Left cardiac atrium (tissue), 4 donors: Measurements from ENCODE around the gene TYW5. TPM values are rescaled to one million over a fixed set of nuclear protein-coding genes. Genes with fewer than 3 reads are reported as not detected.
"Not testable (repeated sequence)": the region's sequence is repeated elsewhere in the genome, so short reads cannot be mapped to it uniquely, and the experiment has no call there.

ENCODE experiments used
- ATAC-seq, 2 donors: fragments of 200-7000 bp; cut with Tn5 transposase; one replicate each; pipeline ENCODE4 v1.9.1; 2020; ENCODE audit warnings: mild to moderate bottlenecking in 2 of 2, moderate library complexity in 2 of 2
- DNase-seq: peaks from one replicate; pipeline ENCODE4 v3.0.0-alpha.2; 2020
- intact Hi-C, 2 donors: fragments of 100-400 bp; cut with DNase I; formaldehyde crosslinking; loops; one replicate each; pipeline versions ENCODE4 v1.14.1 to v1.15.1; 2022 to 2023
- total RNA-seq, 2 donors: library from RNA; stranded (reverse); fragmentation: NEBNext Ultra II Directional; extraction: Animal tissue kit (Norgen Biotek cat#: 25700); gene quantifications; one replicate each; pipeline ENCODE4 v1.2.1, GENCODE V29; 2021
- donor health status: DM: no; HTN: yes; CAD: no.
- donor health status: DM: no; HTN: yes; CAD: no; lungs with severe emphysema.
- donor health status: DM: yes; HTN: yes; CAD: no.
- donor health status: Dilated cardiomyopathy.

The TYW5 gene
- total RNA-seq, 2 donors from 2014 or later: 3.4 to 3.9 TPM

DNA sequence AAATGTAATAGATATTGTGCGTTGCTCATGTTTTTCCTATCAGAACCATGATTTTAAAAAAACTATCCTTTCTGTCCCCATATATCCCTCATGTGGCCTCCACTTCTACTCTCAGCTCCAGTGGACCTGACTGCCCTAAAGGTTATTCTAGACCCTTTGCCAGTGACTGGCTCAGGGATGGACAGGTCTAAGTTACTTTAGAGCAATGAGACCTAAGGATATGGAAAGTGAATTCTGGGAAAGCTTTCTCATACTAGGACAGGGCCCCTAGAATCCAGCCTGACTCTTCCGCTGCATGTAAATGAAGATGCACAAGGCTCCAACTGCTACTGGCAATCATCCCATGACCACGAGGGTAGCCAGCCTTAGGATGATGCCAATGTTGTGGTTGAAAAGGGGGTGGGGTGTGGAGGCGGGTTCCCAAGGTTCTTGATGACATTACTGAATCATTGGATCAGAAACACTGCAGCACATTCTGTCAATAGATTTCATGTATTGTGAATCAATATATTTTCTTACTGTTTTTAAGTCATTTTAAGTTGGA lies 22.9 kb downstream of the TYW5 start:
- intact Hi-C loops: no loop called here
- DNase-seq (no peak), ATAC-seq (no peak)

DNA sequence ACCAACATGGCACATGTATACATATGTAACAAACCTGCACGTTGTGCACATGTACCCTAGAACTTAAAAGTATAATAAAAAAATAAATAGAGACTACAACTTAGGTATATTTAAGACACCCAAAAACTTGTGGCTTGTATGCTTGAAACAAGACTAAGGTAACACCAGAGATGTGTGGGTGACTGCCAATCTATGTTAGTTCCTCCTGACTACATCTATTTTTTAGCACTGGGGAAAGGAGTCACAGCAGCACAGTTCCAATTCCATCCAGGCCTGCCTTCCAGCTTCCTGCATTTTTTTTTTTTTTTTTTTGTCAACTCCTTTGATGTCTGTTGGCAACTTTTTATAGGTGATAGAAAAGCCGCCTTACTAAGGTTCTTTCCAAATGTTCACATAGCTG lies 26.0 kb downstream of the TYW5 start:
- DNase-seq: no peak
- intact Hi-C loops: no loop called here
- ATAC-seq: no peak

GRCh38 chr2:199928626-199929025 lies 26.7 kb downstream of the TYW5 start:
- intact Hi-C loops: no loop called here
- DNase-seq: no peak
- no peak for ATAC-seq

GRCh38 chr2:199928226-199928625 lies 27.1 kb downstream of the TYW5 start:
- no peak for ATAC-seq
- intact Hi-C loops: no loop called here
- DNase-seq: no peak

GRCh38 chr2:199926806-199927205 lies 28.5 kb downstream of the TYW5 start:
- DNase-seq (no peak), ATAC-seq (no peak)
- intact Hi-C loops: no loop called here

DNA sequence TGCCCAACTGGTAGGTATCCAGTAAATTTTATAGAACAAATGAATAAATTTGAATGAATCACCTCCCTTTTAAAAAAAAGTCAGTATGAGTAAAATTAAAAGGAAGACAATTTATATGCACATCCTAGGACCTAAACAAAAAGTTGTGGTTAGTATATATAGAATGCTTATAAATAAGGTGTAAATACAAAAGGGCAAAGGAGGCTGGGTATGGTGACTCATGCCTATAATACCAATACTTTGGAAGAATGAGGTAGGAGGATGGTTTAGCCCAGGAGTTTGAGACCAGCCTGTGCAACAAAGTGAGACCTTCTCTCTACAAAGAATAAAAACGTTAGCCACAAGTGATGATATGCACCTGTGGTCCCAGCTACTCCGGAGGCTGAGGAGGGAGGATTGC lies 31.4 kb downstream of the TYW5 start:
- DNase-seq (no peak), ATAC-seq (no peak)
- intact Hi-C loops: no loop called here

DNA sequence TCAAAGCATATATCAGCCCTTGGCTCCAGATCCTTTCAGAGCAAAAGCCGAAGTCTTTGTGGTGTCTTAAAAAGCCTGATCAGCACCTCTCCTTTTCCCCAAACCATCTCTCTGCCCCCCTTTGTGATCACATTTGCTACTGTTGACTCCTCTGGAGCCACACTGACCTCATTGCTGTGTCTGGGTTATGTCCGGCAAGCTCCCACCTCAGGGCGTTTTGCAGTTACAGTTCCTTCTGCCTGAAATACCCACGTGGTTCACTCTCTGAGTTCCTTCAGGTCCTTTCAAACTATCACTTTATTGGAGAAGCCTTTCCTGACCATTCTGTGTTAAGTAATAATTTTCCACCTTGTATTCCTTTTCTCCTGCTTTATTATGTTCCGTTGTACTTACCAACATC lies 32.4 kb downstream of the TYW5 start:
- intact Hi-C loops: no loop called here
- no peak for DNase-seq
- ATAC-seq: no peak

DNA sequence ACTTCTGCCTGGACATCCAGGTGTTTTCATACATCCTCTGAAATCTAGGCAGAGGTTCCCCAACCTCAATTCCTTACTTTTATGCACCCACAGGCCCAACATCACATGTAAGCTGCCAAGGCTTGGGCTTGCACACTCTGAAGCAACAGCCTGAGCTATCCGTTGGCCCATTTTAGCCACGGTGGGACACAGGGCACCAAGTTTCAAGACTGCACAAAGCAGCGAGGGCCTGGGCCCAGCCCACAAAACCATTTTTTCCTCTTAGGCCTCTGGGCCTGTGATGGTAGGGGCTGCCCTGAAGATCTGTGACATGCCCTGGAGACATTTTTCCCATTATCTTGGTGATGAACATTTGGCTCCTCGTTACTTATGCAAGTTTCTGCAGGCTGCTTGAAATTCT lies 38.3 kb downstream of the TYW5 start:
- DNase-seq: no peak
- ATAC-seq: no peak
- intact Hi-C loops: no loop called here

DNA sequence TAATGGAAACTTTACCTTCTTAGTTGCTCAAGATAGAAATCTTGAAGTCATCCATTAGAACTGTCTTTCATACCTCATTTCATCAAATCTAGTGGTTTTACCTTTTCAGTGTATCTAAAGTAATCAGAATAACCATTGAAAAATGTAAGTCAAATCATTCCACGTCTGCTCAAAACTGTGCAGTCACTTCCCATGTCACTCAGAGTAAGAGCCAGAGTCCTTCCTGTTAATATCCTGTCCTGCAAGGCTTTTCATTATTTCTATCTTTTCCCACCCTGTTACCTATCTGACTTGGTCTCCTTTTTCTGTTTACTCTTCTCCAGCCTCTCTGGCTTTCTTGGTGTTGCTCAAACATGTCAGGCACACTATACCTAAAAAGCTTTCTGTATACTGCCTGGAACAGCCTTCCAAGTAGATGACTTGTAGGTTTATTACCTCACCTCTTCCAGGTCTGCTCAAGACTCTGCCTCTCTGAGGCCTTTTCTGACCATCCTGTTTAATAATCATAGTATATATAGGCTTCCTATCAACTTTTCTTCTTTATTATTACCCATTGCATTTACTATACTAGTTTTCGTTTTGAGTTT lies 40.8 kb downstream of the TYW5 start:
- intact Hi-C loops: no loop called here
- ATAC-seq: no peak
- DNase-seq: no peak

- not testable (repeated sequence) for ATAC-seq, DNase-seq
These were observed 42.7 kb downstream of the TYW5 start for GRCh38 chr2:199912553-199913114.

GRCh38 chr2:199911877-199912161 lies 43.5 kb downstream of the TYW5 start:
- DNase-seq (no peak), ATAC-seq (peak in 1 of 2 donors; percentile 39)
- intact Hi-C loops: no loop called here

More at GRCh38 chr2:199912553-199913114, 42.7 kb downstream of the TYW5 start:
- intact Hi-C loops: not testable (repeated sequence)

DNA sequence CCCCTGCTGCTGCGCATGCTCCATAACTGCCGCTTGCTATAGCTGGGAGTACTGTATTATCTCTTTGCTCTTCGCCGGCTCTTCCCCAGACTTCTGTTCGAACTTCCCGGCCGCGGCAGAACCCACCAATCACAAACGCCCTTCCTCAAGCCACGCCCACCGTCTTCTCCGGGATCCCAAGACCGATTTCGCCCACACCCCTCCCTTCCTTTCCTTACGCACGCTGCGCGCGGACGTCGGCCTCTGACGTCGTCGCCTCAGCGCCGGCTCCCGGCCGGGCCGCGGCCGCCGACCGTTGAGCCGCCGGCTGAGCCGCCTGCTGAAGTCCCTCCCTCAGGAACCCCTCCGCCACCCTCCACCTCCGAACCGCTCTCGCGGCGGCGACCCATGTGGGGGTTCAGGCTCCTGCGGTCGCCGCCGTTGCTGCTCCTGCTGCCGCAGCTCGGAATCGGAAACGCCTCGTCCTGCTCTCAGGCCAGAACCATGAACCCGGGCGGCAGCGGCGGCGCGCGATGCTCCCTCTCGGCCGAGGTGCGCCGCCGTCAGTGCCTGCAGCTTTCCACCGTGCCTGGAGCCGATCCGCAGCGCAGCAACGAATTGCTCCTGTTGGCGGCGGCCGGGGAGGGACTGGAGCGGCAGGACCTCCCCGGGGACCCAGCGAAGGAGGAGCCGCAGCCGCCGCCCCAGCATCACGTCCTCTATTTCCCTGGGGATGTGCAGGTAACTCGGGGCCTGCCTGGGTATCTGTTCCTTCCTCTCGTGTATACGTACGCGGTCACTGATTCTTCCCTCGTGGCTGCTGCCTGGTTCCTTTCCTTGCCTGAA lies 44.0 kb downstream of the TYW5 start, which contains the start of gene C2orf69:
TSS of gene C2orf69 (plus strand) at position 242 of the 825 bp plus-strand sequence. CDS start at position 388, 146 bp downstream.
- intact Hi-C loops: no loop called here
- ATAC-seq (peak; percentile 99), DNase-seq (peak; percentile 97)

- intact Hi-C loops: no loop called here
- DNase-seq (no peak), ATAC-seq (no peak)
These were observed 44.8 kb downstream of the TYW5 start for GRCh38 chr2:199910338-199911051.

GRCh38 chr2:199907008-199907714 lies 48.1 kb downstream of the TYW5 start:
- no peak for ATAC-seq

GRCh38 chr2:199903111-199903510 lies 52.2 kb downstream of the TYW5 start:
- DNase-seq: no peak
- intact Hi-C loops: no loop called here
- no peak for ATAC-seq

More at GRCh38 chr2:199907008-199907714, 48.1 kb downstream of the TYW5 start:
- no peak for DNase-seq
- intact Hi-C loops: no loop called here

DNA sequence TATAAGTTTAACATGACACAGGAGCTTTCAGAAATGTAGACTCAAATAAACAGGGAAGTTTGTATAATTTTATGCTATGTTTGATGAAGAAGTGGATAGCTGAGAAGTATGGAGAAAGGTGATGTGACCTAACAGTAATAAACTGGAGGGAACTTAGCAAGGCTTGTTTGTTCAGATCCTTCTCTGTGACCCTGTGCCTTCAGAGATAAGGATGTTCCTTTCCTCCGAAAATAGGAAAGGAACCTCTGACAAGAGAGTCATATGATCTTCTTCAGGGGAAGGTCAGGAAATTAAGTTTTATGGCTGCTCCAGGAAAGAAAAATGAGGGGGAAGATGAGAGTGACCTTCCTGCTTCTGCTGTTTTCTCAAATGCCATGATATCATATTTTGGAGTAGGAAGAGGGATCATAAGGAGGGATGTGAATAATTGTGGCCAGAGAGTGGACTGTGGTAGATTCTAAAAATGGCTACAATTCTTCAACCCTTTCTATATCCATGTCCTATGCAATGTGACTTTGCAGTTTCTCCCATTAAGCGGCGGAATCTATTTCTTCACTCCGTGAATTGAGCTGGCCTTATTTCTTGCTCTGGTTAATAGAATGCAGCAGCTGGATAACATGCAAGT lies 52.7 kb downstream of the TYW5 start:
- intact Hi-C loops: no loop called here
- DNase-seq (no peak), ATAC-seq (no peak)

- no peak for DNase-seq
- no peak for ATAC-seq
- intact Hi-C loops: no loop called here
These were observed 53.3 kb downstream of the TYW5 start for GRCh38 chr2:199901942-199902341.

GRCh38 chr2:199896617-199897016 lies 58.7 kb downstream of the TYW5 start:
- DNase-seq (no peak), ATAC-seq (no peak)
- intact Hi-C loops: no loop called here

DNA sequence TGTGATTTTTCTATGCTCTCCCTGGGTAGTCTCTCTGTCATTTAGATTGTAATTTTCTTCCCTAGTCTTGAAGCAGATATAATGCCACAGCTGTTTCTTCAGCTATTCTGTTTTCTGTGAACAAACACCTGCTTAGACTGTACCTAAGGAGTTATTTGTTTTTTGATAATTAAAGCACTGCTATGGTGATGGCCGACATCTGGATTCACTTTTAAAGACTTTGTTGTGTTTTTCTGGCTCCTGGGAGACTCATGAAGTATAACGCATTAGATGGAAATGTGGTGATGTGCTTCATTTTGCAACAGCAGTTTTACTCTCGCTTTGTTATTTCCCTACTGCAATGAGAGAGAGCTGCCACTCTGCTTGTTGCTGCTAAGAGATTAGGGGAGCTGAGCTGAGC lies 59.9 kb downstream of the TYW5 start:
- no peak for DNase-seq
- intact Hi-C loops: no loop called here
- no peak for ATAC-seq
